Stomach (tissue), 9 donors: ENCODE data around the gene RPL27. TPM values are rescaled to one million over a fixed set of nuclear protein-coding genes. Genes with fewer than 3 reads are reported as not detected.

Experiments
- DNase-seq, 2 donors: peaks; one replicate each; pipeline versions ENCODE4 v3.0.0 to v3.0.0-alpha.2; 2013 to 2019
- H3K27ac ChIP-seq, 5 donors: fragments of 200-600 bp in 4 of 5; sonication (generic) in 4 of 5; one replicate each; pipeline ENCODE4 v1.5.1; 2013 to 2019; ENCODE audit warnings: mild to moderate bottlenecking in 1 of 5, moderate library complexity in 1 of 5
- H3K27me3 ChIP-seq, 3 donors: fragments of 200-600 bp; sonication (generic); one replicate each; pipeline ENCODE4 v1.5.1; 2017 to 2019; ENCODE audit warnings: mixed run types in 1 of 3
- H3K36me3 ChIP-seq, 4 donors: fragments of 200-600 bp; sonication (generic); 1 replicate in 3 of 4; 2 replicates in 1 of 4; pipeline ENCODE4 v1.5.1; 2016 to 2019
- H3K4me1 ChIP-seq, 4 donors: fragments of 200-600 bp; sonication (generic); one replicate each; pipeline ENCODE4 v1.5.1; 2016 to 2019
- H3K4me3 ChIP-seq, 4 donors: fragments of 200-600 bp; sonication (generic) in 3 of 4; one replicate each; pipeline ENCODE4 v1.5.1; 2016 to 2019; ENCODE audit warnings: mild to moderate bottlenecking in 1 of 4
- H3K9me3 ChIP-seq, 4 donors: fragments of 200-600 bp; sonication (generic); one replicate each; pipeline ENCODE4 v1.5.1; 2016 to 2019
- CTCF ChIP-seq, 7 experiments: fragments of 450-650 bp in 4 of 7; fragments of 200-600 bp in 3 of 7; sonication (generic) in 3 of 7; IDR thresholded peaks; one replicate each; pipeline ENCODE4 v1.5.1; 2016 to 2019; ENCODE audit warnings: antibody characterized with exemption in 7 of 7, control low read depth in 2 of 7, mild to moderate bottlenecking in 1 of 7
- EP300 ChIP-seq: sonication (generic); formaldehyde crosslinking; IDR thresholded peaks from one replicate; pipeline ENCODE4 v1.6.1; 2017; ENCODE audit warnings: antibody characterized with exemption
- POLR2A ChIP-seq, 4 donors: fragments of 450-650 bp; IDR thresholded peaks; one replicate each; pipeline ENCODE4 v1.6.1; 2016; ENCODE audit warnings: antibody characterized with exemption in 4 of 4, control low read depth in 2 of 4, mild to moderate bottlenecking in 1 of 4, moderate library complexity in 1 of 4
- POLR2AphosphoS5 ChIP-seq, 3 donors: sonication (generic); formaldehyde crosslinking; IDR thresholded peaks; one replicate each; pipeline ENCODE4 v1.6.1; 2016; ENCODE audit warnings: antibody characterized with exemption in 3 of 3
- WGBS, 5 donors: extraction: QIAGEN DNeasy Blood & Tissue Kit in 3 of 5; methylation state at CpG; one replicate each; pipeline versions ENCODE4 v1.1.5 to v1.1.7; 2013 to 2018; 5-methylcytosine and 5-hydroxymethylcytosine counted together
- intact Hi-C: fragments of 100-400 bp; cut with DNase I; formaldehyde crosslinking; loops from one replicate; pipeline ENCODE4 v1.15.1; 2023; ENCODE audit warnings: low total_unique reads
- polyA plus RNA-seq, 3 donors: library from polyadenylated mRNA; stranded (reverse); fragments of 200-250 nt; gene quantifications; one replicate each; pipeline ENCODE4 v1.2.3, GENCODE V29; 2013
- total RNA-seq, 5 donors: library from RNA; depleted of rRNA; stranded (reverse); fragments of >200 nt; gene quantifications; one replicate each; pipeline versions ENCODE4 v1.1.0 to v1.2.3, GENCODE V29; 2014 to 2016
- donor health status: healthy with polysubstance abuse.
- donor health status: Bipolar disorder and iron deficiency.
- donor health status: healthy.

The RPL27 gene
- total and polyA plus RNA-seq, 8 donors, result 251 to 4,199 (median 1,554) TPM

- no peaks in the 10 kb centered on the region for H3K36me3 ChIP-seq
- H3K9me3 ChIP-seq, result no peaks in the 10 kb centered on the region
- peak overlapping the region in 3 of 5 donors; percentile 42 to 84 (median 69) for H3K27ac ChIP-seq
- intact Hi-C loops, result loop anchor here (10.0 kb wide), 1 partner anchor 100 kb away; the partner anchor contains the start of gene BRCA1
- H3K4me1 ChIP-seq, result peaks cover 17 to 39% (median 33%) of the 10 kb centered on the region in 4 donors
- DNase-seq, result no peak
- peak overlapping the region; percentile 49 to 59 (median 52) for H3K4me3 ChIP-seq
- WGBS, 5 donors, result 4 to 12% (median 8%) methylated on average over 22 to 27 of the region's 27 CpGs
- TF ChIP-seq EP300 (no peak), POLR2A (IDR thresholded peaks at IDR 0.05) (no peak), CTCF (IDR thresholded peaks at IDR 0.05) (no peak), POLR2AphosphoS5 (IDR thresholded peaks at IDR 0.05) (no peak)
- H3K27me3 ChIP-seq, result no peaks in the 10 kb centered on the region
These were observed 27.1 kb downstream of the RPL27 start for GRCh38 chr17:43025290-43025657.

GRCh38 chr17:43025766-43026537 lies 27.7 kb downstream of the RPL27 start:
- no peak for DNase-seq
- 50 to 63% (median 60%) methylated on average over 14 to 16 of the region's 16 CpGs for WGBS, 5 donors
- TF ChIP-seq CTCF (IDR thresholded peaks at IDR 0.05), result no peak
- H3K9me3 ChIP-seq, result no peaks in the 10 kb centered on the region
- H3K4me1 ChIP-seq, result peaks cover 13 to 34% (median 27%) of the 10 kb centered on the region in 4 donors
- H3K36me3 ChIP-seq, result no peaks in the 10 kb centered on the region
- no peaks in the 10 kb centered on the region for H3K27me3 ChIP-seq
- H3K4me3 ChIP-seq, result peak overlapping the region in 2 of 4 donors; percentile 49 to 59
- peak overlapping the region in 3 of 5 donors; percentile 4 to 84 (median 69) for H3K27ac ChIP-seq
- intact Hi-C loops, result loop anchor here (10.0 kb wide), 1 partner anchor 99 kb away; the partner anchor contains the start of gene BRCA1

- TF ChIP-seq EP300, result no peak
- TF ChIP-seq CTCF (IDR thresholded peaks at IDR 0.05), result no peak
- no peak for TF ChIP-seq POLR2A (IDR thresholded peaks at IDR 0.05)
- no peak for TF ChIP-seq POLR2AphosphoS5 (IDR thresholded peaks at IDR 0.05)
- WGBS, 5 donors, result 58 to 73% (median 68%) methylated on average over 5 of the region's 5 CpGs
- Histone ChIP-seq H3K27ac (peak overlapping the region in 1 of 5 donors; percentile 84), H3K4me1 (peaks cover 9 to 28% (median 22%) of the 10 kb centered on the region in 4 donors), H3K36me3 (no peaks in the 10 kb centered on the region), H3K4me3 (no peak overlapping the region), H3K27me3 (no peaks in the 10 kb centered on the region), H3K9me3 (no peaks in the 10 kb centered on the region)
- intact Hi-C loops, result loop anchor here (10.0 kb wide), 1 partner anchor 98 kb away; the partner anchor contains the start of gene BRCA1
- no peak for DNase-seq
These were observed 28.4 kb downstream of the RPL27 start for GRCh38 chr17:43026595-43026994.

- TF ChIP-seq EP300 (no peak), POLR2A (IDR thresholded peaks at IDR 0.05) (no peak), CTCF (IDR thresholded peaks at IDR 0.05) (no peak), POLR2AphosphoS5 (IDR thresholded peaks at IDR 0.05) (no peak)
These were observed 29.1 kb downstream of the RPL27 start for GRCh38 chr17:43027091-43028032.

More at GRCh38 chr17:43027091-43028032, 29.1 kb downstream of the RPL27 start:
- no peak for DNase-seq
- Histone ChIP-seq H3K9me3 (no peaks in the 10 kb centered on the region), H3K4me3 (no peak overlapping the region), H3K4me1 (peaks cover 9 to 27% (median 20%) of the 10 kb centered on the region in 4 donors), H3K36me3 (no peaks in the 10 kb centered on the region), H3K27ac (no peak overlapping the region), H3K27me3 (no peaks in the 10 kb centered on the region)
- 72 to 82% (median 78%) methylated on average over 9 of the region's 9 CpGs for WGBS, 5 donors
- intact Hi-C loops, result loop anchor here (10.0 kb wide), 1 partner anchor 97 kb away; the partner anchor contains the start of gene BRCA1
